ENCODE results near the gene USP27X.

Gene USP27X

GRCh38 chrX:49860867-49861535 is 18.3 kb upstream of the USP27X start:
- no peak for DNase-seq (ENCODE audit: extremely low read depth, low read depth)
- no peak for TF ChIP-seq CTCF (IDR thresholded peaks at IDR 0.05; ENCODE audit: low read depth, low read length)

GRCh38 chrX:49862093-49862492 is 17.2 kb upstream of the USP27X start:
- DNase-seq (ENCODE audit: extremely low read depth, low read depth), result no peak
- TF ChIP-seq CTCF (IDR thresholded peaks at IDR 0.05; ENCODE audit: low read depth, low read length), result no peak

GRCh38 chrX:49868739-49869138 is 10.5 kb upstream of the USP27X start:
- TF ChIP-seq CTCF (IDR thresholded peaks at IDR 0.05; ENCODE audit: low read depth, low read length), result no peak
- DNase-seq (ENCODE audit: extremely low read depth, low read depth), result no peak

- DNase-seq (ENCODE audit: extremely low read depth, low read depth), result no peak
- peak; percentile 39 for TF ChIP-seq CTCF (IDR thresholded peaks at IDR 0.05; ENCODE audit: low read depth, low read length)
These were observed 2.5 kb upstream of the USP27X start for GRCh38 chrX:49876750-49877149.

GRCh38 chrX:49877397-49878101 is 1.7 kb upstream of the USP27X start:
- TF ChIP-seq CTCF (IDR thresholded peaks at IDR 0.05; ENCODE audit: low read depth, low read length), result no peak
- no peak for DNase-seq (ENCODE audit: extremely low read depth, low read depth)

GRCh38 chrX:49878128-49878833 is 1.0 kb upstream of the USP27X start:
- no peak for DNase-seq (ENCODE audit: extremely low read depth, low read depth)
- no peak for TF ChIP-seq CTCF (IDR thresholded peaks at IDR 0.05; ENCODE audit: low read depth, low read length)
